Adrenal gland (tissue), 5 donors: ENCODE results near the gene TRAF2.
"Not testable (repeated sequence)": the region's sequence is repeated elsewhere in the genome, so short reads cannot be mapped to it uniquely, and the experiment has no call there.

Source experiments
- POLR2A ChIP-seq, 2 donors: fragments of 450-650 bp; IDR thresholded peaks; one replicate each; pipeline ENCODE4 v1.6.1; 2017; ENCODE audit warnings: antibody characterized with exemption in 2 of 2, mild to moderate bottlenecking in 2 of 2, moderate library complexity in 1 of 2
- TF ChIP-seq, protein P1 (sequence below), 6 experiments: fragments of 450-650 bp in 4 of 6; fragments of 200-600 bp in 2 of 6; sonication (generic) in 1 of 6; IDR thresholded peaks; 1 replicate in 5 of 6; 2 replicates in 1 of 6; pipeline versions ENCODE4 v1.5.1 to v1.8.0; 2016 to 2021; ENCODE audit warnings: antibody characterized with exemption in 6 of 6, mild to moderate bottlenecking in 2 of 6, moderate library complexity in 1 of 6
- donor health status: DM: no; HTN: no; CAD: no.

DNA sequence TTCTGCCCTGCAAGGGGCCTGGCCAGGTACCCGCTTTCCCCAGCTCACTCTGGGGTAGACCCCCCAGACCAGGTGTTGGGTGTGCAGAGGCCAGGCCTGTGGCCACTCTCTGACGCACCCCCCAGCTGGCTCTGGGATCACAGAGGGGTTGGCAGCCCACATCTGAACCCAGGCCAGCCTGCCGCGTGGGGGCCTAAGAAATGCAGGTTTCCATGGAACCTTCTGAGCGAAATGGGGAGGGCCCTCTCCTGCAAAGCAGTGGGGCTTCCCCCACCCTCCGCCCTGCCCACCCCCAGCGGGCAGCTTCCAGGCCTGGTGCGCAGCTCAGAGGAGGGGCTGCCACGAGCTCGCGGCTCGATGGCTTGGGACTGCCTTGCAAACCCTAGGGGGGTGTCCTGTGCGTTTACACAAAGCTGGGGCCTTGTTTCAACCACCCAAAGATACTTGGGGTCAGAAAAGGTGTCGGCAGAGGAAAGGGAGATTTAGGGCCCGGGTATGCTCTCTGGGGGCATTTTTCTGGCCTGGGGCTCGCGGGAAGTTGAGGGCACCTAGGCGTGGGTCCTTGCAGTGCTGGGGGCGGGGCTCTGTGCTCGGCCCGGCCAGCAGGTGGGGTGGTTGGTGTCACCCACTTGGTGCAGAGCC, 43.0 kb upstream of the TRAF2 start:
- TF ChIP-seq, protein P1, sequence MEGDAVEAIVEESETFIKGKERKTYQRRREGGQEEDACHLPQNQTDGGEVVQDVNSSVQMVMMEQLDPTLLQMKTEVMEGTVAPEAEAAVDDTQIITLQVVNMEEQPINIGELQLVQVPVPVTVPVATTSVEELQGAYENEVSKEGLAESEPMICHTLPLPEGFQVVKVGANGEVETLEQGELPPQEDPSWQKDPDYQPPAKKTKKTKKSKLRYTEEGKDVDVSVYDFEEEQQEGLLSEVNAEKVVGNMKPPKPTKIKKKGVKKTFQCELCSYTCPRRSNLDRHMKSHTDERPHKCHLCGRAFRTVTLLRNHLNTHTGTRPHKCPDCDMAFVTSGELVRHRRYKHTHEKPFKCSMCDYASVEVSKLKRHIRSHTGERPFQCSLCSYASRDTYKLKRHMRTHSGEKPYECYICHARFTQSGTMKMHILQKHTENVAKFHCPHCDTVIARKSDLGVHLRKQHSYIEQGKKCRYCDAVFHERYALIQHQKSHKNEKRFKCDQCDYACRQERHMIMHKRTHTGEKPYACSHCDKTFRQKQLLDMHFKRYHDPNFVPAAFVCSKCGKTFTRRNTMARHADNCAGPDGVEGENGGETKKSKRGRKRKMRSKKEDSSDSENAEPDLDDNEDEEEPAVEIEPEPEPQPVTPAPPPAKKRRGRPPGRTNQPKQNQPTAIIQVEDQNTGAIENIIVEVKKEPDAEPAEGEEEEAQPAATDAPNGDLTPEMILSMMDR (IDR thresholded peaks at IDR 0.05), result not testable (repeated sequence)
- not testable (repeated sequence) for TF ChIP-seq POLR2A (IDR thresholded peaks at IDR 0.05)
